Activated T-cell treated with anti-CD3 and anti-CD28 coated beads, Interleukin-2, amount 50 U/mL, for 4 hours (primary cell): ENCODE data around the gene AGAP2. TPM values are rescaled to one million over a fixed set of nuclear protein-coding genes. Genes with fewer than 3 reads are reported as not detected.

Experiments used
- ATAC-seq, 2 donors: fragments of 200-7000 bp; cut with Tn5 transposase; one replicate each; pipeline ENCODE4 v1.10.0; 2021
- DNase-seq: peaks from one replicate; pipeline ENCODE4 v3.0.0-alpha.2; 2020
- H3K27me3 Mint-ChIP-seq: one replicate; pipeline ENCODE4 v1.8.0; 2021; ENCODE audit warnings: low read depth, mixed read lengths
- H3K36me3 Mint-ChIP-seq: one replicate; pipeline ENCODE4 v1.8.0; 2022; ENCODE audit warnings: mixed read lengths; ENCODE audit not compliant: insufficient read depth
- H3K4me1 Mint-ChIP-seq: one replicate; pipeline ENCODE4 v1.8.0; 2021; ENCODE audit warnings: low read depth, mixed read lengths
- H3K4me3 Mint-ChIP-seq: one replicate; pipeline ENCODE4 v1.8.0; 2021; ENCODE audit warnings: mild to moderate bottlenecking, moderate library complexity, mixed read lengths
- H3K9me3 Mint-ChIP-seq: one replicate; pipeline ENCODE4 v1.8.0; 2021; ENCODE audit warnings: mixed read lengths
- total RNA-seq, 3 donors: library from RNA; stranded (reverse); gene quantifications; one replicate each; pipeline ENCODE4 v1.2.1, GENCODE V29; 2021

The AGAP2 gene
- total RNA-seq: 10 to 100 TPM; 24.4 to 28.1 (median 25.8) TPM

DNA sequence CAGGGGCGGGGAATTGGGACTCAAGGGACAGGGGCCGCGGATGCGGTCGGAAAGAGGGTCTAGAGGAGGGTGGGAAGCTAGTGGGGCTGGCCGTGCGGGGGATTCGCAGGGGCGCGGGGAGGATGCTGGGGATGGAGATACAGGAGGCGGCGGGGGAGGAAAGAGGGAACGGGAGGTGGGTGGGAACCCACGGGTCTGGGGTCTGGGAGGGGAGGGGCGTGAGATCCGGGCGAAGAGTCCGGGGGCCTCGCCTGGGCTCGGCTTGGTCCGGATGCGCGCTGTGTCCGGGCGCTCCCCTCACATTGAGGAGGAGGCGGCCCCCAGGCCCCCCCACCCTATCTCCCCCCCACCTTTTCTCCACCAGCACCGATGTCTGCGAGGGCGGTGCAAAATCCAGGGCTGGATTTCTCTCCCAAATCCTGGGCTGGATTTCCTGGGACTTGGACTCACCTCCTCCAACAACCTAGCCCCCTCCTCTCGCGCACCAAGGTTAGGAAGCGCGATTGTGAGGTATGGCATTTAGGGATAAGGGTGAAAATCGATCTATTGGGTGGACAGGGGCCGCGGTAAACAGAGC, at the start of gene AGAP2:
AGAP2 (minus strand) TSS at position 82 of the 577 bp plus-strand sequence. CDS start 496 bp downstream, outside the sequence.
- Mint-ChIP-seq H3K9me3 (no peaks in the 10 kb centered on the region), H3K4me3 (peak within 1 kb of the TSS; percentile 64)

GRCh38 chr12:57783861-57784260, 45.3 kb upstream of the AGAP2 start:
- DNase-seq (no peak), ATAC-seq (no peak)
- H3K36me3 Mint-ChIP-seq: peaks cover 20% of the 10 kb centered on the region
- peak overlapping the region; percentile 83 for H3K4me3 Mint-ChIP-seq
- H3K4me1 Mint-ChIP-seq: peaks cover 52% of the 10 kb centered on the region
- H3K27me3 Mint-ChIP-seq: no peaks in the 10 kb centered on the region
- no peaks in the 10 kb centered on the region for H3K9me3 Mint-ChIP-seq

More for the DNA sequence above, at the start of gene AGAP2:
- ATAC-seq (no peak), DNase-seq (no peak)
- Mint-ChIP-seq H3K36me3 (peaks cover 22% of the 10 kb centered on the region), H3K4me1 (peaks cover 45% of the 10 kb centered on the region), H3K27me3 (no peaks in the 10 kb centered on the region)

- DNase-seq (no peak), ATAC-seq (no peak)
- no peaks in the 10 kb centered on the region for H3K9me3 Mint-ChIP-seq
- H3K4me3 Mint-ChIP-seq: peak overlapping the region; percentile 99
- H3K4me1 Mint-ChIP-seq: peaks cover 52% of the 10 kb centered on the region
- peaks cover 17% of the 10 kb centered on the region for H3K36me3 Mint-ChIP-seq
- H3K27me3 Mint-ChIP-seq: no peaks in the 10 kb centered on the region
Observed at GRCh38 chr12:57783466-57783801, 44.9 kb upstream of the AGAP2 start.

- no peaks in the 10 kb centered on the region for H3K27me3 Mint-ChIP-seq
- peaks cover 17% of the 10 kb centered on the region for H3K36me3 Mint-ChIP-seq
- no peaks in the 10 kb centered on the region for H3K9me3 Mint-ChIP-seq
- peaks cover 54% of the 10 kb centered on the region for H3K4me1 Mint-ChIP-seq
- peak; percentile 96 for DNase-seq
- peak; percentile 87 for ATAC-seq
- H3K4me3 Mint-ChIP-seq: peak within 1 kb of the TSS; percentile 99
Observed at GRCh38 chr12:57782608-57783465, 44.3 kb upstream of the AGAP2 start, which contains the start of gene TSFM. Gene TSFM, plus strand, starts transcription at chr12:57782787. Its CDS starts 15 bp downstream, at chr12:57782802.

GRCh38 chr12:57782243-57782607, 43.7 kb upstream of the AGAP2 start:
- H3K4me3 Mint-ChIP-seq: peak overlapping the region; percentile 99
- no peak for ATAC-seq

DNA sequence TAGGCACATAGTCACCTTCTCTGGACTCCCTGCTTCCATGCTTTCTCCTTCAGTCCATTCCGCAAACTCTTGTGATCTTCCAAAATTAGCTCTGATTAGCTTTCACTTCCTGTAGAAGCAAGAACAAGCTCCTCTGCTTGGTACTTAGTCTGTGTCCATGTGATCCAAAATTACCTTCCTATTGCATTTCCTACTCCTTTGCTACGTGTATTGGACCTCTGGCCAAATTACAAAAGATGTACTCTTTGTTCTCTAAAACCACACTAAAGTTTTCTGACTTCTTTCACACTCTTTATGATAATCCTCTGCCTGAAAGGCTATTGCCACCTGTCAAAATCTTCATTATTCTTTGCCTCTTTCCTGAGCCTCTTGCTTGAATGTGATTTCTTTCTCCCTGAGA, 43.3 kb upstream of the AGAP2 start:
- Mint-ChIP-seq H3K27me3 (no peaks in the 10 kb centered on the region), H3K4me1 (peaks cover 54% of the 10 kb centered on the region), H3K36me3 (peaks cover 12% of the 10 kb centered on the region), H3K4me3 (peak overlapping the region; percentile 99), H3K9me3 (no peaks in the 10 kb centered on the region)
- no peak for DNase-seq
- ATAC-seq: no peak

More at GRCh38 chr12:57782243-57782607, 43.7 kb upstream of the AGAP2 start:
- H3K27me3 Mint-ChIP-seq: no peaks in the 10 kb centered on the region
- no peak for DNase-seq
- H3K9me3 Mint-ChIP-seq: no peaks in the 10 kb centered on the region
- H3K36me3 Mint-ChIP-seq: peaks cover 14% of the 10 kb centered on the region
- H3K4me1 Mint-ChIP-seq: peaks cover 54% of the 10 kb centered on the region

GRCh38 chr12:57781244-57781643, 42.7 kb upstream of the AGAP2 start:
- Mint-ChIP-seq H3K4me1 (peaks cover 51% of the 10 kb centered on the region), H3K4me3 (no peak overlapping the region), H3K9me3 (no peaks in the 10 kb centered on the region), H3K36me3 (peaks cover 8% of the 10 kb centered on the region), H3K27me3 (no peaks in the 10 kb centered on the region)
- ATAC-seq (no peak), DNase-seq (no peak)

GRCh38 chr12:57780284-57780897, 41.8 kb upstream of the AGAP2 start:
- H3K4me1 Mint-ChIP-seq: peaks cover 48% of the 10 kb centered on the region
- no peaks in the 10 kb centered on the region for H3K27me3 Mint-ChIP-seq
- DNase-seq (no peak), ATAC-seq (no peak)
- no peak overlapping the region for H3K4me3 Mint-ChIP-seq
- H3K9me3 Mint-ChIP-seq: no peaks in the 10 kb centered on the region
- peaks cover 9% of the 10 kb centered on the region for H3K36me3 Mint-ChIP-seq

- ATAC-seq: no peak
- Mint-ChIP-seq H3K4me3 (no peak overlapping the region), H3K4me1 (peaks cover 48% of the 10 kb centered on the region), H3K36me3 (peaks cover 10% of the 10 kb centered on the region), H3K27me3 (no peaks in the 10 kb centered on the region), H3K9me3 (no peaks in the 10 kb centered on the region)
- no peak for DNase-seq
Observed at GRCh38 chr12:57779736-57780135, 41.2 kb upstream of the AGAP2 start.

DNA sequence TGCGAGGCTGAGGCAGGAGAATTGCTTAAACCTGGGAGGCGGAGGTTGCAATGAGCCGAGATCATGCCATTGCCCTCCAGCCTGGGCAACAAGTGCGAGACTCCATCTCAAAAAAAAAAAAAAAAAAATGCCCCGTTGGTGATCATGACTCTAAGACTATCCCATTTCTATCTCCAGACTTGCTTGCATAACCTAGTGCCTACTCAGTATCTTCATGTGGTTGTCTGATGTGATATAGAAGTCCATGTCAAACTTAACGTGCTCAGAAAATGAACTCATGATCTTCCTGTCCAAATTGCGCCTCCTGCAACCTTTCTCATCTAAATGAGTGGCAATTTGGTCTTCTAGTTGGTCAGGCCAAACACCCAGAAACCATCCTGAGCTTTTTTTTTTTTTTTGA, 39.4 kb upstream of the AGAP2 start:
- no peak for ATAC-seq
- DNase-seq: no peak
- Mint-ChIP-seq H3K4me1 (peaks cover 46% of the 10 kb centered on the region), H3K36me3 (peaks cover 8% of the 10 kb centered on the region), H3K9me3 (no peaks in the 10 kb centered on the region), H3K27me3 (no peaks in the 10 kb centered on the region), H3K4me3 (no peak overlapping the region)

DNA sequence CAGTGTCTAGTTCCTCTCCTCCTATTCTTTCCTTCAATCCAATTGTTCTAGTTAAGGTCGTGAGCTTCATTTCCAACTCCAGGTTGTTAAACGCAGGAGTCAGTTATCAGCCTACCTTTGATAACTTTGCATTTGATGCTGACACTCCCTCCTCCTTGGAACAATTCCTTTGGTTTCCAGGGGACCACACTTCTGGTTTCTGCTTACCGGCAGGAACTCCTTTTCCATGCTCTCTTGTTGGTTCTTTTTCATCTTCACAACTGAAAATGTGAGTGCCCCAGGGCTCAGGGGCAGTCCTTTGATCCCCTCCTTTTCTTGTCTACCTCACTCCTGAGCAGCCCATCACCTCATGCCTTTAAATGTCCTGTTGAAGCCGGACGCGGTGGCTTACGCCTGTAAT, 38.8 kb upstream of the AGAP2 start:
- peaks cover 44% of the 10 kb centered on the region for H3K4me1 Mint-ChIP-seq
- no peak overlapping the region for H3K4me3 Mint-ChIP-seq
- H3K9me3 Mint-ChIP-seq: no peaks in the 10 kb centered on the region
- no peaks in the 10 kb centered on the region for H3K27me3 Mint-ChIP-seq
- H3K36me3 Mint-ChIP-seq: peaks cover 8% of the 10 kb centered on the region
- ATAC-seq (no peak), DNase-seq (no peak)

DNA sequence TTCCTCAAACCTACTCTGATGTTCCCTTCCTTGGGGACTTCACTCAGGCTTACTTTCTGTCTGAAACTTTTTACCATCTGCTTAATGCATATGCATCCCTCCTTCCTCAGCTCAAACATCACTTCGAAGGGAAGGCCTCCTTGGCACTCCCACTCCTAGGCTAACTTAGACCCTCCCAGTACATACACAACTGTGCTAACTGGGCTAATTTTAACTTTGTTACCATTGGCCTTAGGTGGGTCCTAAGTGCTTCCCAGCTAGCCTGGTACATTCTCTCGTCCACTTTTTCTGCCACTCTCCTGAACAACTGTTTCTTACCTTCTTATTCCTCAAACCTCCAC, 37.7 kb upstream of the AGAP2 start:
- no peak for ATAC-seq
- Mint-ChIP-seq H3K9me3 (no peaks in the 10 kb centered on the region), H3K27me3 (no peaks in the 10 kb centered on the region), H3K4me3 (no peak overlapping the region), H3K4me1 (peaks cover 39% of the 10 kb centered on the region), H3K36me3 (peaks cover 8% of the 10 kb centered on the region)
- no peak for DNase-seq

GRCh38 chr12:57775563-57776246, 37.2 kb upstream of the AGAP2 start:
- no peaks in the 10 kb centered on the region for H3K9me3 Mint-ChIP-seq
- ATAC-seq (no peak), DNase-seq (no peak)
- H3K36me3 Mint-ChIP-seq: peaks cover 10% of the 10 kb centered on the region
- H3K4me1 Mint-ChIP-seq: peaks cover 36% of the 10 kb centered on the region
- no peaks in the 10 kb centered on the region for H3K27me3 Mint-ChIP-seq
- no peak overlapping the region for H3K4me3 Mint-ChIP-seq

GRCh38 chr12:57775044-57775443, 36.5 kb upstream of the AGAP2 start:
- DNase-seq (no peak), ATAC-seq (no peak)
- H3K4me1 Mint-ChIP-seq: peaks cover 35% of the 10 kb centered on the region
- H3K9me3 Mint-ChIP-seq: no peaks in the 10 kb centered on the region
- H3K36me3 Mint-ChIP-seq: peaks cover 16% of the 10 kb centered on the region
- H3K4me3 Mint-ChIP-seq: no peak overlapping the region
- H3K27me3 Mint-ChIP-seq: no peaks in the 10 kb centered on the region
